K562 (cell line): ENCODE results near the gene GCNT2. TPM values are rescaled to one million over a fixed set of nuclear protein-coding genes. Genes with fewer than 3 reads are reported as not detected.

Experiments
- ATAC-seq: fragments of 200-7000 bp; cut with Tn5 transposase; 3 replicates; pipeline ENCODE4 v1.9.1; 2020; ENCODE audit warnings: moderate library complexity
- BruUV-seq: library from RNA; stranded (reverse); fragments of 400-500 nt; replicated peaks from 2 replicates; lab custom pipeline; 2021; lab: Mats Ljungman, UMichigan
- CTCF ChIA-PET: fragments of 300-600 bp; formaldehyde crosslinking; extraction: SDS; loops from one replicate; lab custom pipeline; 2021; ENCODE audit warnings: low intra/inter-chr PET ratio; lab: Yijun Ruan, JAX
- POLR2A ChIA-PET: fragments of 300-600, 350-650 bp; sonication (Branson Sonifier 250); formaldehyde crosslinking; extraction: SDS; loops from one replicate; lab custom pipeline; 2021; ENCODE audit warnings: antibody characterized with exemption, inconsistent platforms; lab: Yijun Ruan, JAX
- DNase-seq, 4 experiments: peaks; one replicate each; pipeline versions ENCODE4 v3.0.0 to v3.0.0-alpha.2; 2011 to 2018; ENCODE audit warnings: low spot score in 3 of 4, mixed read lengths in 3 of 4; ENCODE audit errors: extremely low read depth in 1 of 4
- FAIRE-seq: peaks from 2 replicates; lab custom pipeline; 2011; peaks lifted over from hg19 to GRCh38; lab: Jason Lieb, UNC
- H2AFZ ChIP-seq: 2 replicates; pipeline ENCODE4 v1.6.0; 2011; ENCODE audit warnings: low read depth, low read length, control low read depth, inconsistent platforms
- H3K27ac ChIP-seq: fragments of 200-600 bp; 3 replicates; pipeline ENCODE4 v1.8.0; 2011; ENCODE audit warnings: low read depth, mild to moderate bottlenecking, control low read depth, inconsistent platforms, low read length, moderate library complexity, mixed read lengths; ENCODE audit errors: extremely low read depth
- H3K27me3 ChIP-seq, 2 experiments: fragments of 300-600 bp in 1 of 2; 2 replicates in 1 of 2; 3 replicates in 1 of 2; pipeline versions ENCODE4 v1.6.0 to v1.8.0; 2011; ENCODE audit warnings: inconsistent platforms in 2 of 2, low read length in 2 of 2, mild to moderate bottlenecking in 1 of 2, mixed read lengths in 1 of 2, moderate library complexity in 1 of 2; ENCODE audit not compliant: control insufficient read depth in 2 of 2, insufficient read depth in 2 of 2
- H3K36me3 ChIP-seq: fragments of 300-600 bp; 3 replicates; pipeline ENCODE4 v1.8.0; 2011; ENCODE audit warnings: mild to moderate bottlenecking, low read length, inconsistent platforms; ENCODE audit not compliant: control insufficient read depth, insufficient read depth
- H3K4me1 ChIP-seq, 2 experiments: fragments of 200-600 bp in 1 of 2; replicated peaks in 1 of 2; 2 replicates in 1 of 2; 3 replicates in 1 of 2; pipeline versions ENCODE4 v1.5.1 to v1.8.0; 2011; ENCODE audit warnings: inconsistent platforms in 2 of 2, low read length in 2 of 2, mild to moderate bottlenecking in 1 of 2, mixed read lengths in 1 of 2, moderate library complexity in 1 of 2; ENCODE audit not compliant: control insufficient read depth in 2 of 2, insufficient read depth in 2 of 2
- H3K4me2 ChIP-seq: 2 replicates; pipeline ENCODE4 v1.6.1; 2011; ENCODE audit warnings: low read length, control low read depth, inconsistent platforms, mixed read lengths; ENCODE audit not compliant: insufficient read depth
- H3K4me3 ChIP-seq: fragments of 200-600 bp; sonication (generic), shearing (Covaris generic); 2 replicates; pipeline ENCODE4 v1.5.1; 2016; ENCODE audit warnings: control low read depth, inconsistent platforms
- H3K79me2 ChIP-seq: fragments of 200-600 bp; 3 replicates; pipeline ENCODE4 v1.8.0; 2011; ENCODE audit warnings: low read length, inconsistent platforms; ENCODE audit not compliant: control insufficient read depth, insufficient read depth
- H3K9ac ChIP-seq, 2 experiments: 2 replicates each; pipeline versions ENCODE4 v1.6.0 to v1.6.1; 2011; ENCODE audit warnings: low read depth in 2 of 2, low read length in 2 of 2, control low read depth in 1 of 2, inconsistent platforms in 1 of 2, mild to moderate bottlenecking in 1 of 2, mixed read lengths in 1 of 2; ENCODE audit not compliant: insufficient read depth in 1 of 2
- H3K9me1 ChIP-seq: one replicate; pipeline ENCODE4 v1.6.0; 2011; ENCODE audit warnings: inconsistent platforms, mild to moderate bottlenecking, low read length, moderate library complexity; ENCODE audit not compliant: control insufficient read depth, insufficient read depth
- H3K9me3 ChIP-seq: replicated peaks from 2 replicates; pipeline ENCODE4 v1.5.1; 2011; ENCODE audit warnings: low read depth, low read length, inconsistent platforms; ENCODE audit not compliant: control insufficient read depth, insufficient read depth
- H4K20me1 ChIP-seq: replicated peaks from 2 replicates; pipeline ENCODE4 v1.6.1; 2011; ENCODE audit warnings: low read length, inconsistent platforms, mixed read lengths; ENCODE audit not compliant: control insufficient read depth, insufficient read depth
- CHAMP1 ChIP-seq: fragments of 450-650 bp; IDR thresholded peaks from 2 replicates; pipeline ENCODE4 v1.6.1; 2016; ENCODE audit warnings: mild to moderate bottlenecking
- CLOCK ChIP-seq: fragments of 250-450 bp; sonication (Bioruptor Pico); IDR thresholded peaks from 2 replicates; pipeline ENCODE4 v1.4.0; 2020; ENCODE audit warnings: mild to moderate bottlenecking, moderate library complexity, borderline replicate concordance
- HNRNPH1 ChIP-seq: fragments of 200-400 bp; formaldehyde crosslinking; optimal IDR thresholded peaks from 2 replicates; pipeline ENCODE3; 2017; ENCODE audit warnings: low read depth, mild to moderate bottlenecking, low read length, moderate library complexity
- MEIS2 ChIP-seq: fragments of 450-650 bp; IDR thresholded peaks from 2 replicates; pipeline ENCODE4 v1.6.1; 2014; ENCODE audit warnings: mild to moderate bottlenecking; ENCODE audit not compliant: partially characterized antibody
- MYC ChIP-seq, 2 experiments: fragments of 250-450 bp in 1 of 2; sonication (Bioruptor Pico) in 1 of 2; IDR thresholded peaks; 2 replicates each; pipeline versions ENCODE4 v1.5.1 to v1.6.1; 2012 to 2021; ENCODE audit warnings: low read depth in 2 of 2, borderline replicate concordance in 1 of 2, improper control_type of control experiment in 1 of 2, low read length in 1 of 2, mild to moderate bottlenecking in 1 of 2, moderate library complexity in 1 of 2
- NFE2 ChIP-seq: IDR thresholded peaks from 2 replicates; pipeline ENCODE4 v1.6.1; 2014; ENCODE audit warnings: antibody characterized with exemption, low read depth
- PML ChIP-seq: IDR thresholded peaks from 2 replicates; pipeline ENCODE4 v1.6.1; 2012; ENCODE audit warnings: low read length, inconsistent platforms
- POLR2A ChIP-seq: fragments of 450-650 bp; conservative IDR thresholded peaks from 2 replicates; pipeline ENCODE4 v1.6.1; 2016
- RFX7 ChIP-seq: fragments of 250-450 bp; sonication (Bioruptor Pico); IDR thresholded peaks from 2 replicates; pipeline ENCODE4 v1.5.1; 2021; ENCODE audit warnings: mild to moderate bottlenecking
- RREB1 ChIP-seq: fragments of 250-450 bp; sonication (Bioruptor Pico); IDR thresholded peaks from 2 replicates; pipeline ENCODE4 v1.4.0; 2020
- STAT5A ChIP-seq: IDR thresholded peaks from 2 replicates; pipeline ENCODE4 v1.6.1; 2012; ENCODE audit warnings: low read length, inconsistent platforms, borderline replicate concordance
- TFAM ChIP-seq: fragments of 250-450 bp; sonication (Bioruptor Pico); conservative IDR thresholded peaks from 2 replicates; pipeline ENCODE4 v1.5.0; 2021; ENCODE audit warnings: mild to moderate bottlenecking, moderate library complexity
- WGBS: fragments of 100-300 bp; shearing (Covaris generic); methylation state at CpG from one replicate; pipeline ENCODE4 v1.1.6; 2016; ENCODE audit warnings: low coverage, mixed read lengths; ENCODE audit not compliant: insufficient coverage; ENCODE audit errors: missing lambda C conversion rate; 5-methylcytosine and 5-hydroxymethylcytosine counted together
- in situ Hi-C: fragments of 300-500 bp; cut with MboI; formaldehyde crosslinking; loops from 4 replicates; pipeline ENCODE4 v1.15.0; 2018; ENCODE audit warnings: inconsistent platforms, mixed read lengths
- intact Hi-C: fragments of 100-400 bp; cut with micrococcal nuclease; formaldehyde crosslinking; loops from 2 replicates; pipeline ENCODE4 v1.14.2; 2022
- polyA plus RNA-seq, 8 experiments: library from polyadenylated mRNA; depleted of rRNA in 4 of 8; stranded (reverse) in 5 of 8; unstranded in 3 of 8; fragments of >200 nt; fragmentation: Nextera tagmentation in 2 of 8; fragmentation: Illumina TruSeq in 1 of 8; extraction: Ambion mirVana in 2 of 8; extraction: Trizol in 1 of 8; gene quantifications; 2 replicates each; pipeline versions ENCODE4 v1.2.1 to v1.2.3, GENCODE V29; 2011 to 2014; ENCODE audit warnings: inconsistent platforms in 1 of 8, missing spikeins in 1 of 8
- total RNA-seq, 7 experiments: library from RNA; depleted of rRNA in 6 of 7; stranded (reverse); fragments of >200 nt in 6 of 7; fragmentation: Illumina TruSeq in 2 of 7; extraction: Trizol in 2 of 7; gene quantifications; 2 replicates each; pipeline versions ENCODE4 v1.2.1 to v1.2.3, GENCODE V29; 2011 to 2021; ENCODE audit warnings: low replicate concordance in 1 of 7

Gene GCNT2
- total and polyA plus RNA-seq, 9 of the 15 experiments (the other 6 are each of a cell fraction or from before 2014, with no cell fraction given) = 0.78 to 2.6 (median 1.6) TPM

GRCh38 chr6:10583509-10583901, 62.4 kb downstream of the GCNT2 start:
- BruUV-seq = no TSS peak
- H2AFZ ChIP-seq = peak overlapping the region; percentile 32; the same call in 1 of the 2 replicates
- peaks cover 2 to 30% of the 10 kb centered on the region in 2 experiments; a peak in 3 of 5 replicates for H3K27me3 ChIP-seq
- FAIRE-seq (no peak), ATAC-seq (peak; percentile 51), DNase-seq (peak in 2 of 4 experiments; percentile 17 to 42)
- in situ Hi-C loops = no loop called here
- no peaks in the 10 kb centered on the region for H3K9me1 ChIP-seq
- peak overlapping the region; percentile 19; the same call in 1 of the 2 replicates for H3K4me2 ChIP-seq
- no peaks in the 10 kb centered on the region for H3K36me3 ChIP-seq
- no peaks in the 10 kb centered on the region for H3K79me2 ChIP-seq
- H3K27ac ChIP-seq = no peak overlapping the region
- H3K9me3 ChIP-seq = no peaks in the 10 kb centered on the region
- peaks cover 9 to 26% of the 10 kb centered on the region in 2 experiments for H3K4me1 ChIP-seq
- POLR2A ChIA-PET = interaction anchor here (0.6 to 1.2 kb wide), 2 partner anchors 9 to 1429 kb away, joined by 3 read pairs; no protein-coding TSS in a partner anchor
- H3K9ac ChIP-seq = peak overlapping the region in 1 of 2 experiments; percentile 30; a peak in 1 of 4 replicates
- no peaks in the 10 kb centered on the region for H4K20me1 ChIP-seq
- WGBS = 4% methylated on average over 3 of the region's 3 CpGs
- H3K4me3 ChIP-seq = no peak overlapping the region
- CTCF ChIA-PET = no interaction called here
- intact Hi-C loops = no loop called here
- TF ChIP-seq RREB1 (CRISPR knock-in tag) (no peak), POLR2A (no peak), MYC (IDR thresholded peaks at IDR 0.05; ENCODE audit: low read depth, low read length) (no peak), MYC (CRISPR knock-in tag; IDR thresholded peaks at IDR 0.05; ENCODE audit: borderline replicate concordance, low read depth) (no peak), RFX7 (CRISPR knock-in tag) (no peak), CLOCK (CRISPR knock-in tag) (no peak), TFAM (no peak), STAT5A (no peak), PML (no peak), CHAMP1 (no peak), MEIS2 (peak; percentile 56), HNRNPH1 (no peak), NFE2 (no peak)
